Esophagus squamous epithelium (tissue), 4 donors: ENCODE results near the gene SLC6A17.
A peak's percentile ranks its signal among the peaks of the same experiment; 100 is the strongest.

Experiments used
- POLR2A ChIP-seq, 4 donors: fragments of 450-650 bp; IDR thresholded peaks; one replicate each; pipeline ENCODE4 v1.6.1; 2017; ENCODE audit warnings: antibody characterized with exemption in 4 of 4, mild to moderate bottlenecking in 4 of 4, moderate library complexity in 3 of 4
- TF ChIP-seq, protein P1 (sequence below), 6 experiments: fragments of 450-650 bp in 4 of 6; fragments of 200-600 bp in 2 of 6; sonication (generic) in 2 of 6; IDR thresholded peaks; one replicate each; pipeline ENCODE4 v1.5.1; 2016 to 2019; ENCODE audit warnings: antibody characterized with exemption in 6 of 6, mild to moderate bottlenecking in 4 of 6, moderate library complexity in 4 of 6

DNA sequence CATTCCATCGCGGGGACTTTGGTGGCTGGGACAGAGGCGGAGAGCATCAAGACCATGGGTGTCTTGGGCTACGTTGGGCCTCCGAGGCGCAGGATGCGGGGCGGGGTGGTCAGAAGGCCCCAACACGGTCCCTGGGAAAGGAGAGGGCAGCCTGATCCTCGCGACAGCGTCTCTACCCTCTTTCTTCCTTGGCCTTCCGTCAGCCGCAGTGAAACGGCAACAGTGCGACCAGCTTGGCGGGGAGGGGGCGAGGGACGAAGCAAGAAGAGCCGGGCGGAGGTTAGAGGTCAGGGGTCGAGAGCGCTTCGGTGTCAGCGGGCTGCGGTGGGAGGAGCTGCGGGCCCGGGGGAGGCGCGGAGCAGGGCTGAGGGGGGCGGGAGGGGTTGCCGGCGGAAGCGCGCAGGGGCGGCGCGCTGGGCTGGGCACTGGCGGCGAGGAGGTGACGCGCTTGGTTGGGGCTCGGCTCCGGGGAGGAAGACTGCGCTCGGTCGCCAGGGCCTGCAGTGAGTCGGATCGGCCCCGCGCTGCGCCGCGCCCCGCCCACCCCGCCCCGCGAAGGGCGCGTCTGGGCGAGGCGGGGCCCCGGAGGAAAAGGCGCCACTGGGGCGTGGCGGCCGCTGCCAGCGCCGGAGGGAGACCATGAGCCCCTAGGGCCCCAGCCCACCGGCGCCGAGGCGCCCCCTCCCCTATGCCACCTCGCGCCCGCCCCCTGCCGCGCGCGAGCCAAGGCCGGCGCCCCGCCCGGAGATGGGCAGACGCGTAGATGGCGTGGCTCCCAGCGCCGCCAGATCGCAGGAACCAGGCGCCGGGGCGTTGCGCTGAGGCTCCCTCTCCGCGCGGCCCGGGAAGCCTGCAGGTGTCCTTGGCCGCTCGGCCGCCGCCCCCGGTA lies 59.7 kb downstream of the SLC6A17 start, which contains the start of gene KCNC4:
- TF ChIP-seq, protein P1, sequence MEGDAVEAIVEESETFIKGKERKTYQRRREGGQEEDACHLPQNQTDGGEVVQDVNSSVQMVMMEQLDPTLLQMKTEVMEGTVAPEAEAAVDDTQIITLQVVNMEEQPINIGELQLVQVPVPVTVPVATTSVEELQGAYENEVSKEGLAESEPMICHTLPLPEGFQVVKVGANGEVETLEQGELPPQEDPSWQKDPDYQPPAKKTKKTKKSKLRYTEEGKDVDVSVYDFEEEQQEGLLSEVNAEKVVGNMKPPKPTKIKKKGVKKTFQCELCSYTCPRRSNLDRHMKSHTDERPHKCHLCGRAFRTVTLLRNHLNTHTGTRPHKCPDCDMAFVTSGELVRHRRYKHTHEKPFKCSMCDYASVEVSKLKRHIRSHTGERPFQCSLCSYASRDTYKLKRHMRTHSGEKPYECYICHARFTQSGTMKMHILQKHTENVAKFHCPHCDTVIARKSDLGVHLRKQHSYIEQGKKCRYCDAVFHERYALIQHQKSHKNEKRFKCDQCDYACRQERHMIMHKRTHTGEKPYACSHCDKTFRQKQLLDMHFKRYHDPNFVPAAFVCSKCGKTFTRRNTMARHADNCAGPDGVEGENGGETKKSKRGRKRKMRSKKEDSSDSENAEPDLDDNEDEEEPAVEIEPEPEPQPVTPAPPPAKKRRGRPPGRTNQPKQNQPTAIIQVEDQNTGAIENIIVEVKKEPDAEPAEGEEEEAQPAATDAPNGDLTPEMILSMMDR (IDR thresholded peaks at IDR 0.05): peak in 2 of 6 experiments; percentile 19 to 20
- peak in 3 of 4 donors; percentile 23 to 67 (median 35) for TF ChIP-seq POLR2A (IDR thresholded peaks at IDR 0.05)
